Chondrocyte (in vitro differentiated cells): Measurements from ENCODE around the gene DNAH7. TPM values are rescaled to one million over a fixed set of nuclear protein-coding genes. Genes with fewer than 3 reads are reported as not detected.
"Not testable (repeated sequence)": the region's sequence is repeated elsewhere in the genome, so short reads cannot be mapped to it uniquely, and the experiment has no call there.

Experiments
- DNase-seq: peaks from one replicate; pipeline ENCODE4 v3.0.0; 2021; ENCODE audit warnings: mixed read lengths, low spot score
- H3K27ac Mint-ChIP-seq: one replicate; pipeline ENCODE4 v1.8.0; 2021; ENCODE audit warnings: mild to moderate bottlenecking, moderate library complexity, mixed read lengths; ENCODE audit not compliant: unreplicated experiment
- H3K27me3 Mint-ChIP-seq: 2 replicates; pipeline ENCODE4 v1.8.0; 2021; ENCODE audit warnings: low read depth, mixed read lengths
- H3K36me3 Mint-ChIP-seq: 2 replicates; pipeline ENCODE4 v1.8.0; 2021; ENCODE audit warnings: low read depth, mixed read lengths
- H3K4me1 Mint-ChIP-seq: 2 replicates; pipeline ENCODE4 v1.8.0; 2021; ENCODE audit warnings: low read depth, mild to moderate bottlenecking, mixed read lengths
- H3K4me3 Mint-ChIP-seq: one replicate; pipeline ENCODE4 v1.8.0; 2021; ENCODE audit warnings: mild to moderate bottlenecking, moderate library complexity, mixed read lengths; ENCODE audit not compliant: unreplicated experiment
- H3K9me3 Mint-ChIP-seq: 2 replicates; pipeline ENCODE4 v1.8.0; 2021; ENCODE audit warnings: low read depth, mixed read lengths
- CTCF ChIP-seq: fragments of 200-600 bp; sonication (generic); IDR thresholded peaks from 2 replicates; pipeline ENCODE4 v1.5.0; 2021; ENCODE audit warnings: antibody characterized with exemption, mild to moderate bottlenecking, moderate library complexity
- total RNA-seq: library from RNA; stranded (reverse); gene quantifications from 3 replicates; pipeline ENCODE4 v1.2.1, GENCODE V29; 2021

The DNAH7 gene
- total RNA-seq, 1 donor from 2014 or later = 0.20 TPM

- no peak for DNase-seq
- peaks cover under 1% of the 10 kb centered on the region for H3K36me3 Mint-ChIP-seq
- no peak for TF ChIP-seq CTCF
- no peaks in the 10 kb centered on the region for H3K4me1 Mint-ChIP-seq
- no peak overlapping the region for H3K27ac Mint-ChIP-seq
- H3K4me3 Mint-ChIP-seq = no peak overlapping the region
- H3K27me3 Mint-ChIP-seq = peaks cover 2% of the 10 kb centered on the region
- peaks cover 21% of the 10 kb centered on the region for H3K9me3 Mint-ChIP-seq
These were observed 143.5 kb downstream of the DNAH7 start for GRCh38 chr2:195925120-195925519.

GRCh38 chr2:195923889-195924288, 144.7 kb downstream of the DNAH7 start:
- H3K4me3 Mint-ChIP-seq = no peak overlapping the region
- no peak for TF ChIP-seq CTCF
- no peaks in the 10 kb centered on the region for H3K4me1 Mint-ChIP-seq

GRCh38 chr2:195917021-195917600, 151.5 kb downstream of the DNAH7 start:
- not testable (repeated sequence) for H3K27ac Mint-ChIP-seq, H3K4me3 Mint-ChIP-seq, H3K36me3 Mint-ChIP-seq, DNase-seq, H3K4me1 Mint-ChIP-seq
- peaks cover 18% of the 10 kb centered on the region for H3K9me3 Mint-ChIP-seq
- H3K27me3 Mint-ChIP-seq = peaks cover 12% of the 10 kb centered on the region

More at GRCh38 chr2:195923889-195924288, 144.7 kb downstream of the DNAH7 start:
- Mint-ChIP-seq H3K27me3 (peaks cover 2% of the 10 kb centered on the region), H3K27ac (no peak overlapping the region), H3K36me3 (peaks cover 2% of the 10 kb centered on the region), H3K9me3 (peaks cover 19% of the 10 kb centered on the region)
- no peak for DNase-seq

- Mint-ChIP-seq H3K4me3 (no peak overlapping the region), H3K4me1 (no peaks in the 10 kb centered on the region), H3K27me3 (peaks cover 24% of the 10 kb centered on the region), H3K27ac (no peak overlapping the region), H3K36me3 (no peaks in the 10 kb centered on the region), H3K9me3 (peaks cover 7% of the 10 kb centered on the region)
- TF ChIP-seq CTCF = no peak
- no peak for DNase-seq
These were observed 156.6 kb downstream of the DNAH7 start for GRCh38 chr2:195912079-195912478.

- H3K27me3 Mint-ChIP-seq = peaks cover 24% of the 10 kb centered on the region
- H3K4me3 Mint-ChIP-seq = no peak overlapping the region
- H3K4me1 Mint-ChIP-seq = no peaks in the 10 kb centered on the region
These were observed 158.1 kb downstream of the DNAH7 start for GRCh38 chr2:195910570-195910969.

More at GRCh38 chr2:195910570-195910969, 158.1 kb downstream of the DNAH7 start:
- H3K27ac Mint-ChIP-seq = no peak overlapping the region
- no peak for TF ChIP-seq CTCF
- no peak for DNase-seq
- H3K9me3 Mint-ChIP-seq = peaks cover 7% of the 10 kb centered on the region
- no peaks in the 10 kb centered on the region for H3K36me3 Mint-ChIP-seq
